ENCODE measurements around the gene LRRC8A. TPM values are rescaled to one million over a fixed set of nuclear protein-coding genes. Genes with fewer than 3 reads are reported as not detected.

LRRC8A gene
- polyA plus RNA-seq, 1 donor from 2014 or later = 11.6 TPM

GRCh38 chr9:128838338-128838737, 43.6 kb upstream of the LRRC8A start:
- H3K79me2 ChIP-seq (replicated peaks; ENCODE audit: insufficient read depth, low read length) = no peaks in the 10 kb centered on the region

GRCh38 chr9:128840524-128840923, 41.4 kb upstream of the LRRC8A start:
- Histone ChIP-seq H3K27me3 (ENCODE audit: insufficient read depth, low read depth, low read length) (no peaks in the 10 kb centered on the region), H3K4me3 (ENCODE audit: low read length) (no peak overlapping the region), H3K9ac (ENCODE audit: low read length) (no peak overlapping the region), H3K4me2 (ENCODE audit: low read length) (no peak overlapping the region), H3K36me3 (ENCODE audit: insufficient read depth, low read length) (no peaks in the 10 kb centered on the region), H3K9me2 (ENCODE audit: insufficient read depth, low read length) (no peaks in the 10 kb centered on the region), H3K27ac (ENCODE audit: low read length) (no peak overlapping the region), H2AFZ (ENCODE audit: low read depth, low read length) (no peak overlapping the region), H4K20me1 (ENCODE audit: insufficient read depth) (no peaks in the 10 kb centered on the region), H3K9me3 (ENCODE audit: low read length) (no peaks in the 10 kb centered on the region), H3F3A (ENCODE audit: insufficient read depth, low read length, poor library complexity, severe bottlenecking) (no peaks in the 10 kb centered on the region), H3K79me2 (replicated peaks; ENCODE audit: insufficient read depth, low read length) (no peaks in the 10 kb centered on the region)
- TF ChIP-seq EP300 (conservative IDR thresholded peaks at IDR 0.05; ENCODE audit: poor library complexity, severe bottlenecking) (no peak), REST (IDR thresholded peaks at IDR 0.05; ENCODE audit: borderline replicate concordance) (no peak), MXI1 (conservative IDR thresholded peaks at IDR 0.05; ENCODE audit: poor library complexity, severe bottlenecking) (no peak), SMC3 (conservative IDR thresholded peaks at IDR 0.05; ENCODE audit: poor library complexity) (no peak), CTCF (IDR thresholded peaks at IDR 0.05; ENCODE audit: poor library complexity, severe bottlenecking) (no peak), POLR2AphosphoS5 (IDR thresholded peaks at IDR 0.05) (no peak), TAF1 (IDR thresholded peaks at IDR 0.05; ENCODE audit: low read depth) (no peak)

More at GRCh38 chr9:128838338-128838737, 43.6 kb upstream of the LRRC8A start:
- H4K20me1 ChIP-seq (ENCODE audit: insufficient read depth) = no peaks in the 10 kb centered on the region
- no peak overlapping the region for H3K9ac ChIP-seq (ENCODE audit: low read length)
- H3K4me2 ChIP-seq (ENCODE audit: low read length) = no peak overlapping the region
- no peaks in the 10 kb centered on the region for H3K36me3 ChIP-seq (ENCODE audit: insufficient read depth, low read length)
- TF ChIP-seq SMC3 (conservative IDR thresholded peaks at IDR 0.05; ENCODE audit: poor library complexity) = no peak
- no peak for TF ChIP-seq EP300 (conservative IDR thresholded peaks at IDR 0.05; ENCODE audit: poor library complexity, severe bottlenecking)
- no peak for TF ChIP-seq EZH2 (IDR thresholded peaks at IDR 0.05; ENCODE audit: borderline replicate concordance, insufficient read depth, low read length, poor library complexity, severe bottlenecking)
- TF ChIP-seq REST (IDR thresholded peaks at IDR 0.05; ENCODE audit: borderline replicate concordance) = no peak
- no peak for TF ChIP-seq TAF1 (IDR thresholded peaks at IDR 0.05; ENCODE audit: low read depth)
- TF ChIP-seq RAD21 (conservative IDR thresholded peaks at IDR 0.05) = no peak
- no peak for TF ChIP-seq POLR2AphosphoS5 (IDR thresholded peaks at IDR 0.05)
- no peak for TF ChIP-seq CTCF (IDR thresholded peaks at IDR 0.05; ENCODE audit: poor library complexity, severe bottlenecking)
- TF ChIP-seq MXI1 (conservative IDR thresholded peaks at IDR 0.05; ENCODE audit: poor library complexity, severe bottlenecking) = no peak
- no peaks in the 10 kb centered on the region for H3K9me3 ChIP-seq (ENCODE audit: low read length)
- H2AFZ ChIP-seq (ENCODE audit: low read depth, low read length) = no peak overlapping the region
- H3K9me2 ChIP-seq (ENCODE audit: insufficient read depth, low read length) = no peaks in the 10 kb centered on the region
- H3K4me3 ChIP-seq (ENCODE audit: low read length) = no peak overlapping the region
- no peaks in the 10 kb centered on the region for H3F3A ChIP-seq (ENCODE audit: insufficient read depth, low read length, poor library complexity, severe bottlenecking)
- H3K27ac ChIP-seq (ENCODE audit: low read length) = no peak overlapping the region
- no peaks in the 10 kb centered on the region for H3K27me3 ChIP-seq (ENCODE audit: insufficient read depth, low read depth, low read length)

Measured in neural cell (in vitro differentiated cells).